Neural cell (in vitro differentiated cells): Measurements from ENCODE around the gene L3MBTL4. TPM values are rescaled to one million over a fixed set of nuclear protein-coding genes. Genes with fewer than 3 reads are reported as not detected.

Experiments
- H2AFZ ChIP-seq: fragments of 200-600, 300-800 bp; sonication (generic), shearing (Covaris generic); 2 replicates; pipeline ENCODE4 v1.6.0; 2014; ENCODE audit warnings: low read depth, mild to moderate bottlenecking, antibody characterized with exemption, low read length, moderate library complexity
- H3F3A ChIP-seq: fragments of 200-600 bp; shearing (Covaris generic); 2 replicates; pipeline ENCODE4 v1.6.1; 2016; ENCODE audit warnings: mild to moderate bottlenecking, moderate library complexity, mixed read lengths, antibody characterized with exemption, low read length; ENCODE audit not compliant: insufficient read depth, poor library complexity, severe bottlenecking
- H3K27ac ChIP-seq: fragments of 200-600, 300-800 bp; sonication (generic), shearing (Covaris generic); 2 replicates; pipeline ENCODE4 v1.5.1; 2014; ENCODE audit warnings: mild to moderate bottlenecking, low read length, moderate library complexity
- H3K27me3 ChIP-seq: fragments of 300-800, 200-600 bp; sonication (generic), shearing (Covaris generic); 2 replicates; pipeline ENCODE4 v1.6.0; 2014; ENCODE audit warnings: mild to moderate bottlenecking, low read depth, low read length, moderate library complexity; ENCODE audit not compliant: insufficient read depth
- H3K36me3 ChIP-seq: fragments of 300-800, 200-600 bp; sonication (generic), shearing (Covaris generic); 2 replicates; pipeline ENCODE4 v1.5.1; 2014; ENCODE audit warnings: mild to moderate bottlenecking, antibody characterized with exemption, low read length, moderate library complexity; ENCODE audit not compliant: insufficient read depth
- H3K4me2 ChIP-seq: fragments of 300-800, 200-600 bp; sonication (generic), shearing (Covaris generic); 2 replicates; pipeline ENCODE4 v1.6.0; 2014; ENCODE audit warnings: mild to moderate bottlenecking, low read length
- H3K4me3 ChIP-seq: fragments of 300-800, 200-600 bp; sonication (generic), shearing (Covaris generic); 2 replicates; pipeline ENCODE4 v1.5.1; 2014; ENCODE audit warnings: mild to moderate bottlenecking, low read length, moderate library complexity
- H3K79me2 ChIP-seq: fragments of 200-600 bp; shearing (Covaris generic); replicated peaks from 2 replicates; pipeline ENCODE4 v1.6.0; 2014; ENCODE audit warnings: mild to moderate bottlenecking, low read length, moderate library complexity; ENCODE audit not compliant: insufficient read depth
- H3K9ac ChIP-seq: fragments of 300-800, 200-600 bp; sonication (generic), shearing (Covaris generic); 2 replicates; pipeline ENCODE4 v1.6.1; 2016; ENCODE audit warnings: mild to moderate bottlenecking, low read length, mixed read lengths
- H3K9me2 ChIP-seq: fragments of 200-600 bp; shearing (Covaris generic); 2 replicates; pipeline ENCODE4 v1.6.1; 2016; ENCODE audit warnings: mild to moderate bottlenecking, low read length, mixed read lengths; ENCODE audit not compliant: insufficient read depth
- H3K9me3 ChIP-seq: fragments of 200-600, 300-800 bp; sonication (generic), shearing (Covaris generic); 2 replicates; pipeline ENCODE4 v1.6.1; 2016; ENCODE audit warnings: mild to moderate bottlenecking, mixed run types, low read length, moderate library complexity, mixed read lengths
- H4K20me1 ChIP-seq: fragments of 200-600 bp; shearing (Covaris generic); 2 replicates; pipeline ENCODE4 v1.6.1; 2016; ENCODE audit warnings: mild to moderate bottlenecking, mixed run types; ENCODE audit not compliant: insufficient read depth
- CTCF ChIP-seq: fragments of 450-650 bp; IDR thresholded peaks from 2 replicates; pipeline ENCODE4 v1.5.1; 2014; ENCODE audit warnings: antibody characterized with exemption, mild to moderate bottlenecking, moderate library complexity; ENCODE audit not compliant: poor library complexity, severe bottlenecking
- EP300 ChIP-seq: fragments of 450-650 bp; conservative IDR thresholded peaks from 2 replicates; pipeline ENCODE4 v1.6.1; 2014; ENCODE audit warnings: antibody characterized with exemption, mild to moderate bottlenecking, moderate library complexity; ENCODE audit not compliant: poor library complexity, severe bottlenecking
- EZH2 ChIP-seq: fragments of 200-600, 300-800 bp; shearing (Covaris generic), sonication (generic); IDR thresholded peaks from 2 replicates; pipeline ENCODE4 v1.6.1; 2014; ENCODE audit warnings: antibody characterized with exemption, low read length, borderline replicate concordance, mild to moderate bottlenecking; ENCODE audit not compliant: insufficient read depth, poor library complexity, severe bottlenecking
- MXI1 ChIP-seq: fragments of 450-650 bp; conservative IDR thresholded peaks from 2 replicates; pipeline ENCODE4 v1.6.1; 2014; ENCODE audit warnings: antibody characterized with exemption, mild to moderate bottlenecking; ENCODE audit not compliant: poor library complexity, severe bottlenecking
- POLR2AphosphoS5 ChIP-seq: IDR thresholded peaks from 2 replicates; pipeline ENCODE4 v1.6.1; 2012
- RAD21 ChIP-seq: fragments of 450-650 bp; conservative IDR thresholded peaks from 2 replicates; pipeline ENCODE4 v1.6.1; 2014; ENCODE audit warnings: antibody characterized with exemption, mild to moderate bottlenecking, moderate library complexity
- SMC3 ChIP-seq: fragments of 450-650 bp; conservative IDR thresholded peaks from 2 replicates; pipeline ENCODE4 v1.6.1; 2014; ENCODE audit warnings: antibody characterized with exemption, mild to moderate bottlenecking, moderate library complexity; ENCODE audit not compliant: poor library complexity
- TAF1 ChIP-seq: IDR thresholded peaks from 2 replicates; pipeline ENCODE4 v1.6.1; 2012; ENCODE audit warnings: low read depth
- polyA plus RNA-seq: library from polyadenylated mRNA; depleted of rRNA; stranded (reverse); fragments of >200 nt; gene quantifications from 2 replicates; pipeline ENCODE4 v1.2.3, GENCODE V29; 2014
- TF ChIP-seq, protein P1 (sequence below): IDR thresholded peaks from 2 replicates; pipeline ENCODE4 v1.6.1; 2012; ENCODE audit warnings: borderline replicate concordance

L3MBTL4 gene
- polyA plus RNA-seq, 1 donor from 2014 or later: 0.90 TPM

DNA sequence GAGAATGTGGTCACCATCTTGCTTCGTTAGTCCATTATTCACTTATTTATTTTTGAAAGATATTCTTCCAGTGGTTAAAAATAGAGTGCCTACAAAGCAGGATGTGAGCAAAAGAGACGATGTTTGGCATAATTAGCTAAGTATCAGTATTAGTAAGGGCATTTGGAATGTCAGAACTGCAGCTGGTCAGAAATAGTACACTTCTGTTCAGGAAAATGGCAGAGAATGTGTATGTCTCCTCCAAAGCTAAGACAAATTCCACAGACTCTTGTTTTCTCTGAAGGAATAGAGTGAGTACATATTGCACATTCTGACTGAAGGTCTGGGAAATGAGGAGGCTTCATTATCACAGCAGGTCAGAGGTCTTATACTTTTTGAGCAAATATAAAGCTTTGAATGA lies 209.0 kb downstream of the L3MBTL4 start:
- H3F3A ChIP-seq: no peaks in the 10 kb centered on the region
- no peaks in the 10 kb centered on the region for H3K9me3 ChIP-seq
- no peak overlapping the region for H3K27ac ChIP-seq
- H2AFZ ChIP-seq: no peak overlapping the region
- H3K4me2 ChIP-seq: no peak overlapping the region
- no peak overlapping the region for H3K4me3 ChIP-seq
- TF ChIP-seq TAF1 (no peak), RAD21 (no peak), POLR2AphosphoS5 (no peak), EP300 (no peak), MXI1 (no peak), EZH2 (no peak), SMC3 (no peak), CTCF (no peak)
- TF ChIP-seq, protein P1, sequence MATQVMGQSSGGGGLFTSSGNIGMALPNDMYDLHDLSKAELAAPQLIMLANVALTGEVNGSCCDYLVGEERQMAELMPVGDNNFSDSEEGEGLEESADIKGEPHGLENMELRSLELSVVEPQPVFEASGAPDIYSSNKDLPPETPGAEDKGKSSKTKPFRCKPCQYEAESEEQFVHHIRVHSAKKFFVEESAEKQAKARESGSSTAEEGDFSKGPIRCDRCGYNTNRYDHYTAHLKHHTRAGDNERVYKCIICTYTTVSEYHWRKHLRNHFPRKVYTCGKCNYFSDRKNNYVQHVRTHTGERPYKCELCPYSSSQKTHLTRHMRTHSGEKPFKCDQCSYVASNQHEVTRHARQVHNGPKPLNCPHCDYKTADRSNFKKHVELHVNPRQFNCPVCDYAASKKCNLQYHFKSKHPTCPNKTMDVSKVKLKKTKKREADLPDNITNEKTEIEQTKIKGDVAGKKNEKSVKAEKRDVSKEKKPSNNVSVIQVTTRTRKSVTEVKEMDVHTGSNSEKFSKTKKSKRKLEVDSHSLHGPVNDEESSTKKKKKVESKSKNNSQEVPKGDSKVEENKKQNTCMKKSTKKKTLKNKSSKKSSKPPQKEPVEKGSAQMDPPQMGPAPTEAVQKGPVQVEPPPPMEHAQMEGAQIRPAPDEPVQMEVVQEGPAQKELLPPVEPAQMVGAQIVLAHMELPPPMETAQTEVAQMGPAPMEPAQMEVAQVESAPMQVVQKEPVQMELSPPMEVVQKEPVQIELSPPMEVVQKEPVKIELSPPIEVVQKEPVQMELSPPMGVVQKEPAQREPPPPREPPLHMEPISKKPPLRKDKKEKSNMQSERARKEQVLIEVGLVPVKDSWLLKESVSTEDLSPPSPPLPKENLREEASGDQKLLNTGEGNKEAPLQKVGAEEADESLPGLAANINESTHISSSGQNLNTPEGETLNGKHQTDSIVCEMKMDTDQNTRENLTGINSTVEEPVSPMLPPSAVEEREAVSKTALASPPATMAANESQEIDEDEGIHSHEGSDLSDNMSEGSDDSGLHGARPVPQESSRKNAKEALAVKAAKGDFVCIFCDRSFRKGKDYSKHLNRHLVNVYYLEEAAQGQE: no peak
- no peak overlapping the region for H3K9ac ChIP-seq
- H3K79me2 ChIP-seq: no peaks in the 10 kb centered on the region
- no peaks in the 10 kb centered on the region for H3K36me3 ChIP-seq
- no peaks in the 10 kb centered on the region for H4K20me1 ChIP-seq
- H3K27me3 ChIP-seq: no peaks in the 10 kb centered on the region
- H3K9me2 ChIP-seq: no peaks in the 10 kb centered on the region

DNA sequence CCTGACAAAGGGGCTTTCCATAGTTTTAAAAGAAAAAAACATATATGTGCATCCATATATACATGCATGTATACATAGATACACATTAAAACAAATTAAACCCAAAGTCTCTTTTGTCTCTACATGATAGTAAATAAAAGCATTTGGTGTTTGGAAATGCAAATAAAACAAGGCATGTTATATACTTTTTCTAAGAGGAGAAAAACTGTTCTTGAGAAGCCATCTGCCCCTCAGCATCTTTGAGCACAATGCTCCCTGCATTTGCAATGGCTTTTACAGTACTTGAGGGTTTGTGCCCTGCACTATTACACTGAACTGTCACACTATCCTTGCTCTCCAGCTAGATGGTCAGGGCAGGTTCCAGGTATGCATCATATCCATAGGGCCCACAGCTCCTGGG lies 210.2 kb downstream of the L3MBTL4 start:
- no peak overlapping the region for H3K9ac ChIP-seq
- no peak overlapping the region for H3K27ac ChIP-seq
- H3K9me3 ChIP-seq: no peaks in the 10 kb centered on the region
- H3K27me3 ChIP-seq: no peaks in the 10 kb centered on the region
- TF ChIP-seq POLR2AphosphoS5 (no peak), SMC3 (no peak), EP300 (no peak), MXI1 (no peak), RAD21 (no peak), CTCF (no peak), EZH2 (no peak), TAF1 (no peak)
- TF ChIP-seq, protein P1: no peak
- no peaks in the 10 kb centered on the region for H3F3A ChIP-seq
- no peak overlapping the region for H2AFZ ChIP-seq
- no peaks in the 10 kb centered on the region for H3K79me2 ChIP-seq
- no peaks in the 10 kb centered on the region for H3K36me3 ChIP-seq
- H3K4me3 ChIP-seq: no peak overlapping the region
- H3K4me2 ChIP-seq: no peak overlapping the region
- H3K9me2 ChIP-seq: no peaks in the 10 kb centered on the region
- no peaks in the 10 kb centered on the region for H4K20me1 ChIP-seq
